ENCODE results near the gene HOXB7.

The HOXB7 gene

DNA sequence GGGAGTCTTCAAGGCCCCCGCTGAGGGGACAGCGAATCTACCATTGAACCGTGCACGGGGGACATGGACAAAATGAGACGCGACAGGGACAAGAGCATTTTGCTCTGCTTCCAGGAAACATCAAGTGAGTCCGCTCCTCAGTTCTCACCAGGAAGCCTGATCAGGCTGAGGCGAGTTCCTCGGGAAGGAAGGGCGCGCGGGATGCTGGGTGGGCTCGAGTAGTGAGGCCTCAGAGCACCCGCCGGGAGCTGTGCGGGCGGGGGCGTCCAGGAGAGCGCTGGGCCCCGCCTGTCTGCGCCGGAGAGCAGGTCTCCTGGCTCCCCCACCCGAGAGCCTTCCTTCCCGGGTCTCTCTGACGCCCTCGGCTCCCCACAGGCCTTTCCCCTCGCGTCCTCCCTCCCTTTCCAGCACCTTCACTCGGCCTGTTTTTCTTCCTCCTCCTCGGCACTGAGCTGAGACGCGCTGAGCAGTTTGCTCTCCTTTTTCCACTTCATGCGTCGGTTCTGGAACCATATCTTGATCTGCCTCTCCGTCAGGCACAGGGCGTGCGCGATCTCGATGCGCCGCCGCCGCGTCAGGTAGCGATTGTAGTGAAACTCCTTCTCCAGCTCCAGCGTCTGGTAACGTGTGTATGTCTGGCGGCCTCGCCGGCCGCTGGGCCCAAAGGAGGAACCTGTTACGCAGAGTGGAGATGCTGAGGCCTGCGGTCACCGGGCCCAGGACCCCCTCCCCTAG, 14.7 kb downstream of the HOXB7 start:
- DNase-seq (ENCODE audit: low read depth in 2 of 2, low spot score in 1 of 2): no peak

DNA sequence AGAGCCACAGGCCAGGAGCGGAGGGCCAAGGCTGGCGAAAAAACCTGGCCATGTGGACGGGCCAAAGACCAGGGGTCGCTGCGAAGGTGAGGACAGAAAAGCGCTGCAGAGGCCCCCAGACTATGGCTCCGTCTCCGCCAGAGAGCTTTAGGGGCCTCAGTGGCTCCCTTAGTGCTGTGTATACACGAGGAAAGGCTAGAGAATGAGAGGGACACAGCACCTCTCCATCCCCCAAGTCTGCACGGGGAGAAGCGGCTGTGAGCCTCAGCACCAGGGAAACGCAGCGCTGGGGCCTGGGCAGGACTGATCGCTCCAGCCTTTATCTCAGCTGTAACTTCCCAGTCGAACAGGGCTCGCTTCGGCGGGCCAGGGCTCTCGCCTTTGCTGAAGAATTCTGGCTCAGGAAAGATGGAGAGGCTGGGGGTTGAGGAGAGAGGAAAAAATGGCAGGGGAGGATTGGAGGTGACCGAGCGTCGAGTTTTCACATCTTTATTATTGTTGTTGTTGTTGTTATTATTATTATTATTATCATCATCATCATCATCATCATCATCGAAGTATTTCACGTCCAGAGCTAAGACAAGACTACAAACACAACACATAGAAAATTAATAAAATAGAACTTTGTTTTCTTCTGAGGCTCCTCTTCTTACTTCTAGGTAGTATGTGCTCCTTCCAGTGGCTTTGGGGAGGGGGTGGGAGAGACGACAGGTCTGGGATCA, 15.4 kb downstream of the HOXB7 start:
- no peak for DNase-seq (ENCODE audit: low read depth in 2 of 2, low spot score in 1 of 2)

DNA sequence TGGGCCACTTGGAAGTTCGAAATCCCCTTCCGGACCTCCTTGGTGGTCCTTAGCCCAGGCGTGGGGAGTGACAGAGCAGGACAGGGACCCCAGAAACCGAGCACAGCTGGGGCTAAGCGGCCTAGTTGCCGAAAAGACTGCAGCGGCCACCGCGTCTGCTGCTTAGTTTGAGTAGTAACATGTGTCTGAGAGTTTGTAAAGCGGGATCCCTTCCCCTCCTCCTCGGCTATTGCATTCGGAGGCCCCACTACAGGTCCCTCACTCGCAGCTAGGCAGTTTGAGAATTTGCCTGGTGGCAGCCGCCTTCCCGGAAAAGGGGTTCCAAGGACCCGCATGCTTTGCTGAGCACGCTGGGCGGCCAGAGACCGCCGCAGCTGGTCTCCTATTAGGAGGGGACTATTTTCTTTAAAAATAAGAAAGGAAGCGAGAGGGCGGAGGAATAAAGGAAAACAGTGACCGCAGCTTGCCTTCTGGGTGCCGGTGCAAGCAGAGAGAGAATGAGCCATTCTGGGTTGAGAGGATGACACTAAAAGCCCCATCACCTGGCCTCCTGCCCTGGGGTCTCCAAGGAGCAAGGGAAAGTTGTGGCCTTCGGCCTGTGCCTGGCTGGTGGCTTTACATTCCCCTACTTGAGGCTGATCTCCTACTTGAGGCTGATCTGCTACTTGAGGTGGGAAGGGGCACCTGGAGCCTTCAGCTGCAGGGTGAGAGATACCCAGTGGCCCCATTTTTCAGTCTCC, 16.1 kb downstream of the HOXB7 start:
- no peak for DNase-seq (ENCODE audit: low read depth in 2 of 2, low spot score in 1 of 2)

DNA sequence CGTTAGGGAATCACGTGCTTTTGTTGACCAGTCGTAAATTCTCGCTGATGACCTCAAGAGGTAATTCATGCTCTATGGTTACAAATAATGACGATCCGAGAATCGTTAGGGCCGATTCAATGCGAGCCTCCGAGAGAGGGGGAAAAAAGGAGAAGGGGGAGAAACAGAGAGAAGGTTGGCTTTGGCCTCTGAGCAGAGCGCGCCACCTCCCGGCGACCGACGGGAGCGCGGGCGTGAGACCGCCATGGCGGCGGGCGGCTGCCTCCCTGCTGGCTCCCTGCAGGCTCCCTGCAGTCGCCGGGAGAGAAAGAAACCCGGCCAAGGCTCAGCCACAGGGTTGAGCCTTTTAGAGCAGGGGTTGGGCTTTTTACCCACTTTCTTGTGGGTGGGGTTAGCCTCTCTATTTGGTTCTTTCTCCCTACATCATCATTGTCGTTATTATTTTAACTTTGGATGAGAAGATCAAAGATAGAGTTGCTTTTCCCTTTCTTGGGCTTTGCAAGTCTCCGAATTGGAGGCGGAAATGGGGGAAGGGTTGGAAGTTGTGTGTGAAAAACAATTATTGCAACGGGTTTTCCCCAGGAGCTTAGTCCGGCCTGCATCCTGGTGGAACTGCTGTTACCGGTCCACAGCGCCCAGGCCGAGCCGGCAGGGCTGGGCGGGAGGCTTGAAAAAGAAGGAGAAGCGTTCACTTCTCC, 16.8 kb downstream of the HOXB7 start:
- peak; percentile 53 to 62 for DNase-seq (ENCODE audit: low read depth in 2 of 2, low spot score in 1 of 2)

DNA sequence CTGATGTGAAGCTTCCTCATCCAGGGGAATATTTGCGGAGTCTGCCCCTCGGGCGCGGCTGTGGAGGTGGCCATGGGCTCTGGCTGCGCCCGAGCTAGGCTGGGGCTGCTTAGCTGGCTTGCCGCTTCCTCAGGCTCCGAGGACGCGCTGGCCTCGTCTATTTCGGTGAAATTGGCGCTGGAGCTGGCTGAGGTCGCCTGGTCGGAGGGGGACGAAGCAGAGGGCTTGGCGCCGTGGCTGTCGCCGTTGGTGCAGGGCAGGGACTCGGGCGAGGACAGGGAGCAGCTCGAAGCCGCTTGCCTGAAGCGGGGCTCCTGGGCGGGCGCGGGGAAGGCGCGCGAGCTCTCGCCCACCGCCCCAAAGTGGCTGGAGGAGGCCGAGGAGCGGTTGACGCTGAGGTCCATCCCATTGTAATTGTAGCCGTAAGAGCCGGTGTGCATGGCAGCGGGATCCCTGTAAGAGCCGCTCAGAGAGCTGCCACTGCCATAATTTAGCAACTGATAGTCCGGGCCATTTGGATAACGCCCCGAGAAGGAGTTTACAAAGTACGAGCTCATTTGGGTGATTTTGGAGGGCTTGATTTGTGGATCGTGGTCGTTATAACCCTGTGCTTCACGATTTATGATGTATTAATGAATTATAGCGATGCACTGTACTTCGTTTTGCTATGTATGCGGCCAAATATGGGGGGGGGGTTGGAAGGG, 17.5 kb downstream of the HOXB7 start, which contains the start of gene HOXB5:
Gene HOXB5 (minus strand): TSS at position 654 of the 704 bp plus-strand sequence. CDS start 97 bp downstream, at position 557.
- DNase-seq (ENCODE audit: low read depth in 2 of 2, low spot score in 1 of 2): no peak

DNA sequence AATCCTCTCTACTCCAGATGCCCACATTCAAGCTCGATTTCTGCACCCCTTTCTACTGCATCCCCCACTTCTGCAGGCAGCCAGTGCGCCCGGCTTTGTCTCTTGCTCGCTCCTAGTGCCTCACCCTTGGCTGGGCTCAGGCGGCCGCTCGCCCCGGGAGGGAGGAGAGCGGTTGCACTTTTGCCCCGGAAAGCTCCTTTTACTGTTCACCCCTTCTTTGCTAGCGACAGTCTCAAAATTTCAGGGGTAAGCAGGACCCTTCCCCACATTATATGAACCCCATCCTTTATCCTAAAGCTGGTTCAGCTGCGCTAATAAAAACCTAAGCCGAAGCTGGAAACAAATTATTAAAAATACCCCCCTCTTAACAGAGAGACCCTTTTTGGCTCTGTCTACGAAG, 18.2 kb downstream of the HOXB7 start:
- DNase-seq (ENCODE audit: low read depth in 2 of 2, low spot score in 1 of 2): no peak

DNA sequence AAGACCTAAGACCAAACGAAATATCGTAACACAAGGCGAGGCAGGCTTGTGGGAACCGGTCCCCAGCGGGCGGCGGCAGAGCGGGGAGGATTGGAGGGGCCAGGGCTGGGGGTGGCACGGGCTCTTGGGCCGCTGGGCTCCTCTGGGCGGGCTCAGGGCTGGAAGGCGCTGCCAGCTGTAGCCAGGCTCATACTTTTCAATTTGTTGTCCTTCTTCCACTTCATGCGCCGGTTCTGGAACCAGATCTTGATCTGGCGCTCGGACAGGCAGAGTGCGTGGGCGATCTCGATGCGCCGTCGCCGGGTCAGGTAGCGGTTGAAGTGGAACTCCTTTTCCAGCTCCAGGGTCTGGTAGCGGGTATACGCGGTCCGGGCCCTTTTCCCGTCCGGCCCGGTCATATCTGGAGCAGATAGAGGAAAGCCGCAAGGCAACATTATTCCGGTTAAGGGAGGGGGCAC, 18.7 kb downstream of the HOXB7 start:
- DNase-seq (ENCODE audit: low read depth in 2 of 2, low spot score in 1 of 2): no peak

DNA sequence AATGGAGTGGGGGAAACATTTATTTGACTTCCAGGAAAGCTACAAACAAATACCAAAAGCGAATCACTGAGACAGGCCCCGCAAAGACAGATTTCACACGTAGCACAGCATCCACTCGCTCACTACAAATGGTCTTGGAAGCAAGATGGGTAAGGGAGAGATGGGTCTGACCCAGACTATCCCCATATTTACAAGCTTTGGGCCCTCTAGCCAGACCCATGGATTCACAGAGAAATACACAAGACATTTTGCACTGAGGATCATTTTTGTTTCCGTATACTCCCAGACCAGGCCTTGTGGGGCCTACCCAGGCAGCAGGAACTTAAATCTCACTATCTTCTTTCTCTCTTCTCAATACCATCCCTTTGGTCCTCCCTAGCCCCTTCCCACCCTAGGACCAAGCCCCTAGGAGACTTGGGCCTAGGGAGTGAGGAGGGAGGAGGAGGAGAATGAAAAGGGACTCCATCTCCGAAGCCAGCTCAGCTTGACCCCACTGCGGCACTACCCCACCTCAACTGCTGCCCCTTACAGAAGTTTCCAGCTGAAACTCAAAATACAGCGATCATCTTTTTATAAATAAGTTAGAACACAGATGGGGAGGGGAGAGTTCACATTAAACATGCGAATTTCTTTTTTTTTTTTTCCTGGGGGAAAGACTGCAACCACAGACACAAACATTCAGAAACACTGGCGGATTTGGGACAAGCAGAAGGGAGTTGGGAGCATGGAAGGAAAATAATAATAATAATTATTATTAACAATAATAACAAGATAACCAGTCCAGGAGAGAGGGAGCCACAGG, 19.4 kb downstream of the HOXB7 start:
- no peak for DNase-seq (ENCODE audit: low read depth in 2 of 2, low spot score in 1 of 2)

DNA sequence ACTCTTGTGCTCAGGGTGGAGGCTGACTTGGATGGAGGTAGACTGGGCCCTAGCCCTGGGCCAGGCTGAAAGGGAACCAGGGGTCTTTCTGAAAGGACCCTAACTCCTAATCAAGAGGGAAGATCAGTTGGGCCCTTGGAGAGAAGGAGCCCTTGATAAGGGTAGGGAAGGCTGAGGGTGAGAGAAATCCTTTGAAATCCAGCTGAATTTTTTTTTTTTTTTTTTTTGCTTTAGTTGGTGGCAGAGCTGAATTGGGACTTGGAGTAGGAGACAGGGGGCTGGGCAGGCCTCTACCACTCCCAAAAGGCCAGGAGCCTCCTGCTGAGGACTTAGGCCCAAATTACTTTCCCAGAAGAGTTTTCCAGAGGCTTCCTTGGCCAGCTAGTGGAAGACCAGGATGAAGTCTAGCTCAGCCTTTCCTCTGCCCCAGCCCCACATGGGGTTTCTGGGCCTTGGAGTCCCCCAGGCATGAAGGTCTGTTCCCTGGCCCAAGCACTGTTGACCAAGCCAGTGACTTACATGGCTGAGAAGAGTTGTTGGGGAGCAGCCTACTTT, 20.1 kb downstream of the HOXB7 start:
- no peak for DNase-seq (ENCODE audit: low read depth in 2 of 2, low spot score in 1 of 2)

DNA sequence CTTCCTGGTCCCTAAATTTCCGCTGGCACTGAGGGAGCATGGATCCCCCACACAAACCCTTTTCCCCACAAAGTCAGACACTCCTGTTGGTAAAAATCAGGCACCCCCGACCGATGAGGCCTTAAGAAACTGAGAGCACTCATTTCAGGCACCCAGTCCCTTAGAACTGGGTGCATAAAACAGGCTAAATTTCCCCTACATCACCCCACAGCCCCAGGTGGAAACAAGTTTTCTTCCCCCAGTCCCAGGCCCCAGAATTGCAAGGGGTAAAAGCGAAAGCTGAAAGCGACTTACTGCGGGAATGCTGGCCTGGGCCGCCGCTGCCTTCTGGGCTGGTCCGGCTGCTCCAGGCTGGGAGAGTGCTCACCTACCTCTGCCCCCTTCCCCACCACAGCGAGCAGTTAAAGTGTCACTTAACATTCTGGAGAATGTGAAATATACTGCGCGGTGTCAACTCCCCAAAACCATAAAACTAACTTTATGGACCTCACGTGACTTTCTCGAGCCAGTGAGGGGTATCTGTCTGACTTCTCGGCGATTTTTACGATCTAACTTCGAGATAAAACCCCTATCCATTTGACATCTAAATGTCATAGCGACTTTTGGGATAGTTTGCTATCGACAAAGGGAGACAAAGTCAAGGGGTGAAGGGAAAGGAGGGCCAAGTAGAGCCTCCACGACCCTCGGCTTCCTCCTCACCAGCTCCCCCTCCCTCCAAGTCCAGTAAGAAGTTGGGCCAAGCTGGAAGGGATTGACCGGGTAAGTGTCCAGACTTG, 20.8 kb downstream of the HOXB7 start, which contains the start of gene HOXB3:
Gene HOXB3 (minus strand): TSS at position 411 of the 776 bp plus-strand sequence. CDS start 37,767 bp downstream, outside the sequence.
- no peak for DNase-seq (ENCODE audit: low read depth in 2 of 2, low spot score in 1 of 2)

DNA sequence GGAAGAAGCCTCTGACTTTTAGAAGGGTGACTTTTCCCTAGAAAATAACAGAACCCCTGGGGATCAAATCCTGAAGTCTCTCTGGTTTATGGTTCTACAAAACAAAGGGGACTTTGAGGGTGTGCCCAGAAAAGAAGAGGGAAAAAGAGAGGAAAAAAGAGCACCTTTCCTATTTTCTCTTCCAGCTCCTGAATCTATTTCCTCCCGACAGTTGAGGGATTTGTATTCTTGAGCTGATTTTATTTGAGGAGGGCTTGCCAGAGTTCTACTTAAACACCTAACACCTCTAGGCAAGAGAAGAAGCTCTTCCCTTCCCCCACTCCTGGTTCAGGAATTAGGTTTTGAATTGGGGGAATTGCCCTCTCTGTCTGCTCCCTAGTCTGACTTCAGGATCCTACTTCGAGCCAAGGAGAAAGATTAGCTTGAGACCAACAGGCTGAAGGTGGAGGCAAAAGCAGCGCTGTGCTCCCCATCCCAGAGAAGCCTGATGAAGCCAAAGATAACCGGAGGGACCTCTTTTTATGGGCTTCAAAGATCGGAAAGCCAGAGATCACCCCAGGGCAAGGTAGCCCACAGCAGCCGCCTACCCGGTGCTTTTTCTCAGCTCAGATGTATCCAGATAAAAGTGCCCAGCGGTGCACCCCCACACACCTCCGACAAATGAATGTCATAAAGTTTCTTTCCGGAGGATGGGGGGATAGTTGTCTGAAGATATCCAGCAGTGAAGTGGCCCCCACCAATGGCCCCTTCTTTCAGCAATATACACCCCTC, 21.6 kb downstream of the HOXB7 start:
- DNase-seq (ENCODE audit: low read depth in 2 of 2, low spot score in 1 of 2): no peak

DNA sequence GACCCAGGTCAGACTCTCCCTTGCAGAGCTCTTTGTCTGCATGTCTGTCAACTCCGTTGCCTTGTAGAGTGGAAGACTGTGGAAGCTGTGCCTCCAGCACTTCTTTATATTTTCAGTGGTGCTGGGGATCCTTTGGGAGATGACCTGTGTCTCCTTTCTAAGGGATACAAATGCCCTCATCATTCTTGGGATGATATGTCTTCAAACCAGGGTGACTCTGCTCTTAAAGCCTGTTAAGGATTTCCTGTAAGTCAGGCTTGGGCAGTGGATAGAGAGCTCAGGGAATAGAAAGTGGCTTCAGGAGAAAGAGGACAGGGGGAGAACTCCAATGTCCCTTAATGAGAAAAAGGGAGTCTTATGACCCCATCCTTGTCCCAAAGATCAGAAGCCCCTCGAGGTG, 22.3 kb downstream of the HOXB7 start:
- no peak for DNase-seq (ENCODE audit: low read depth in 2 of 2, low spot score in 1 of 2)

DNA sequence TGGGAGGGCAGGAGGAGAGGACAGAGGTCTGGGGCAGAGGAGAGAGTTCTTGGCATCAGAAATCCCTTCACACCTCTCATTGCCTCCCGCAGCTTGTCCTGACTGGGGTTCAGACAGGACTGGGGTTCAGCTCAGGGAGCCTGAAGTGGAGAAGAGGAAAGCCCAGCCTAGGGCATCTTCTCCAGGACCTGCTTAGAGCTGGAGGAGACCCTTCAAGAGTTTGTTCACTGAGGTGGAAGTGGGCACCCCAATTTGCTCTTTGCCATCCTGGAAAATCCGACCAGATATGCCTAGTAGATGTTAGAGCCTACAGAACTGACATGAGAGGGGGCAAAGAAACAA, 22.8 kb downstream of the HOXB7 start:
- DNase-seq (ENCODE audit: low read depth in 2 of 2, low spot score in 1 of 2): no peak

DNA sequence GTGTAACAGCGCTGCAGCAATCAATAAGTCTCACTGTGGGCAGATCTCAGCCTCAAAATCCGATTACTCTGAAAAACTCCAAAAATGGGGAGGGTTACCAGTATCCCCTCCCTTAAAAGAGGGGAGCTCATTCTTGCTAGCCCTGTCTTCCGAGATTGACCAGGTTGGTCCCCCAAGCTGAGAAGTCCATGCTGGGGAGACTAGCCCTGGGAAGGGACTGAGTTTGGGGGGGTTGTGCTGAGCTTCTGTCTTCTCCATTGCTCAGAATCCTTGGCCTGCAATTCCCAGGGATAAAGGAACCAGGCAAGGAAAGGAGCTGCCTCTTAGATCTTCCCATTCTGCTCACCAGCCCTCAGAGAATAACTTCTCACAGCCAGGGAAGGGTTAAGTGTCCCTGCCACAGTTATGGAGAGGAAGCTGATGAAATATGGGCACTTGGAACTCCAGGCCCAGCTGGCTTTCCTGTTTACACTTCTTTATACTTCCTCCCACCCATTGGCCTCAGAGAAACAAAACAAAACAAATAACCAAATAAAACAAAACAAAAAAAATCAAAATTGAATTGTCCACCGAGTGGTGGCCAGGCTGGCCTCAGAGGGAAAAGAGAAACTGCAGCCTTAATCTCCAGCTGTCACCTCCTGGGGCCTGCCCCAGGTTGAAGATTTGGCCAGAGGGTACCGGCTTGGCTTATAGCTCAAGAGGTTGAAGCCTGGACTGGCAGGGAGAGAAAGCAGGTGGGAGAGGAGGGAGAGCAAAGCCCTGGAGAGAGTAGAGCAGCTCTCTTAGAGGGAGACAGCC, 23.3 kb downstream of the HOXB7 start:
- no peak for DNase-seq (ENCODE audit: low read depth in 2 of 2, low spot score in 1 of 2)

DNA sequence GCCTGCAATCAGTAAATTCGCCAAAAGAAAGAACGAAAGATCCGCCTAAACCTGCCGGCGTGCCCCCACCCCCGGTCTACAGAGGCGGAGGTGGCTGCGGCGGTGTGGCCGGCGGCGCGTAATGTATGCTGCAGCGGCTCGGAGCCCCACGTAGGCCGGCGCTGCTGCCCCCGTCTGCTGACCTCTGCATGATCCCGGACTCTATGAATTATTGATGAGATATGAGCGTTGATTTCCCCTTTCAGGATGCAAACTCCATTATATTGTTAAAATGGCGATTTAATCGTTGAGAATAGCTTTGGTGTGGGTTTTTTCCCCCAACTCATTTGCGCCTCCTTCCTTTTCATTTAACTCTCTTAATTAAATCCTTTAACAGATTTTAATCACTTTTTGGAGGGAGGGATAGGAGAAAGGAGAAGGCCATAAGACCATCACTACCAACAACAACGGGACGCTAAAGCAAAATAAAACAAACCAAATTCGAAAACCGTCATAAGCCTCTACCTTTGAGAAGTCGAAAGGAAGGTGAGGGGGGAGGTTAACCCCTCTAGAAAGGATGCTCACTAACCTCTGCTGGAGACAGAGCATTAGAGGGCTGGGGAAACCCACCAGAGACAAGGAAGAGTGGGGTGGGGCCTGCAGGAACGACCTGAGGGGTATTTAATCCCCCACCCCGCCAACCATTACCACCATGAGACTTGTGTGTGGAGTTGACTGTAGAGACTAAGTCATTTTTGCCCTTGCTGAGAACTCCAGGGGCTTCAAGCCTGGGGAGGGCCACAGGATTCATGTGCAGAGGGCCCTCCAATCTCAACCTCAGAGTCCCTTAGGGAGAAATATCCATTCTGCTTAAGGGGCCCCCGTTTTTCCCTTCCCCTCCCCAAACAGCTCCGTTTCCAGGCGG, 24.2 kb downstream of the HOXB7 start:
- DNase-seq (ENCODE audit: low read depth in 2 of 2, low spot score in 1 of 2): no peak

DNA sequence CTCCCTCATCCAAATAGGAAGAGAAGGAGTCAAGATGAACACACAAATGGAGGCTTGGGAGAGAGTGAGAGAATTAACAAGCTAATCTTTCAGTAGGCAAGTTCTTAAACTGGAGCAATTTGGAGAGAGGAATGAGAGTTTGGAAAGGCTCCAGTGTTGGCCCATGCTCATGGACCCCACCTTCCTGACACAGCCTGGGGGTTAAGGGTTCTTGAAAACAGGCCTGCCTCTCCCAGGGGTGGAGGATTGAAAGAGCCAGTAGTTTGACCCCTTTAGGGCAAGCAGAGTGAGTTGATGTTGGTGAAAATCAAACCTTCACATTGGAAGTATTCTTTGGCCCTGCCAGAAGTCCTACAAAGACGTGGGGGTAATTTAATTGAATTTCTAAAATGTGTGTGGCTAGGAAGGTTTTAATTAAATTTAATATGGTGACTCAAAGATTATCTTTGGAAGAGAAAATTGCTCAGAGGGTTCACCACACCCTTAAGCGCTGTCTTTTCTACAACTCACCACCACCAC, 26.5 kb downstream of the HOXB7 start:
- DNase-seq (ENCODE audit: low read depth in 2 of 2, low spot score in 1 of 2): no peak
